Right lobe of liver (tissue), 4 donors: ENCODE measurements around the gene HHAT.

Source experiments
- CTCF ChIP-seq, 4 donors: fragments of 200-600 bp in 3 of 4; fragments of 450-650 bp in 1 of 4; IDR thresholded peaks; one replicate each; pipeline versions ENCODE4 v1.5.1 to v1.8.0; 2016 to 2022; ENCODE audit warnings: antibody characterized with exemption in 4 of 4, mild to moderate bottlenecking in 2 of 4
- POLR2A ChIP-seq: fragments of 450-650 bp; IDR thresholded peaks from one replicate; pipeline ENCODE4 v1.6.1; 2017; ENCODE audit warnings: antibody characterized with exemption, mild to moderate bottlenecking
- donor health status: DM: no; HTN: no; CAD: no.
- donor health status: DM: no; HTN: no; CAD: no.
- donor health status: DM: no; HTN: yes; CAD: no.

DNA sequence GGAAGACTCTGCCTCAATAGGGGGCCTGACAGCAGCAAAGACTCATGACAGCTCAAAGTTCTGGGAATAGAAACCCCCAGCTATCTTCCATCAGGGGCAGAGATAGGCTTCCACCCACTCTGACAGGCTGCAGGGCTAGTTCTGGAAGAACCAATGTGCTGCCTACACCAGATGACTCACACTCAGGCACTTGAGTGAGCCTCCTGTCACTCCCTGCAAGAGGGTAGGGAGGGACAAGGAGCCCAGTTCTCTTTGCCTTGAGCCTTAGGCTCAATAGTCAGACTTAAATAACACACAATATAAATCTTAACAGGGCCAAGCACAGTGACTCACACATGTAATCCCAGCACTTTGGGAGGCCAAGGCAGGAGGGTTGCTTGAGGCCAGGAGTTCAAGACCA lies 386.4 kb downstream of the HHAT start:
- no peak for TF ChIP-seq CTCF (IDR thresholded peaks at IDR 0.05)
- no peak for TF ChIP-seq POLR2A
